K562 (cell line): ENCODE results near the gene KPNB1. TPM values are rescaled to one million over a fixed set of nuclear protein-coding genes. Genes with fewer than 3 reads are reported as not detected.

ENCODE experiments used
- ETV1 ChIP-seq: fragments of 450-650 bp; conservative IDR thresholded peaks from 2 replicates; pipeline ENCODE4 v1.6.1; 2016; ENCODE audit warnings: missing genetic modification characterization, control low read depth, low read depth, missing compliant biosample characterization
- SUPT5H ChIP-seq: fragments of 450-650 bp; IDR thresholded peaks from 2 replicates; pipeline ENCODE4 v1.6.1; 2016
- polyA plus RNA-seq, 8 experiments: library from polyadenylated mRNA; depleted of rRNA in 4 of 8; stranded (reverse) in 5 of 8; unstranded in 3 of 8; fragments of >200 nt; fragmentation: Nextera tagmentation in 2 of 8; fragmentation: Illumina TruSeq in 1 of 8; extraction: Ambion mirVana in 2 of 8; extraction: Trizol in 1 of 8; gene quantifications; 2 replicates each; pipeline versions ENCODE4 v1.2.1 to v1.2.3, GENCODE V29; 2011 to 2014; ENCODE audit warnings: inconsistent platforms in 1 of 8, missing spikeins in 1 of 8
- total RNA-seq, 7 experiments: library from RNA; depleted of rRNA in 6 of 7; stranded (reverse); fragments of >200 nt in 6 of 7; fragmentation: Illumina TruSeq in 2 of 7; extraction: Trizol in 2 of 7; gene quantifications; 2 replicates each; pipeline versions ENCODE4 v1.2.1 to v1.2.3, GENCODE V29; 2011 to 2021; ENCODE audit warnings: low replicate concordance in 1 of 7
- TF ChIP-seq, protein P1 (sequence below): fragments of 450-650 bp; IDR thresholded peaks from 2 replicates; pipeline ENCODE4 v1.6.1; 2016; ENCODE audit warnings: borderline replicate concordance
- TF ChIP-seq, protein P2 (sequence below): sonication (generic); formaldehyde crosslinking; IDR thresholded peaks from 2 replicates; pipeline ENCODE4 v1.4.0; 2020; ENCODE audit warnings: mild to moderate bottlenecking, missing genetic modification reagents
- TF ChIP-seq, protein P3 (sequence below): sonication (generic); formaldehyde crosslinking; IDR thresholded peaks from 2 replicates; pipeline ENCODE4 v1.8.0; 2023; ENCODE audit warnings: mild to moderate bottlenecking, missing genetic modification reagents
- TF ChIP-seq, protein P4 (sequence below): fragments of 250-450 bp; sonication (Bioruptor Pico); IDR thresholded peaks from 2 replicates; pipeline ENCODE4 v1.5.0; 2021

Gene KPNB1
- total and polyA plus RNA-seq, 9 of the 15 experiments (the other 6 are each of a cell fraction or from before 2014, with no cell fraction given), result 154 to 622 (median 354) TPM

DNA sequence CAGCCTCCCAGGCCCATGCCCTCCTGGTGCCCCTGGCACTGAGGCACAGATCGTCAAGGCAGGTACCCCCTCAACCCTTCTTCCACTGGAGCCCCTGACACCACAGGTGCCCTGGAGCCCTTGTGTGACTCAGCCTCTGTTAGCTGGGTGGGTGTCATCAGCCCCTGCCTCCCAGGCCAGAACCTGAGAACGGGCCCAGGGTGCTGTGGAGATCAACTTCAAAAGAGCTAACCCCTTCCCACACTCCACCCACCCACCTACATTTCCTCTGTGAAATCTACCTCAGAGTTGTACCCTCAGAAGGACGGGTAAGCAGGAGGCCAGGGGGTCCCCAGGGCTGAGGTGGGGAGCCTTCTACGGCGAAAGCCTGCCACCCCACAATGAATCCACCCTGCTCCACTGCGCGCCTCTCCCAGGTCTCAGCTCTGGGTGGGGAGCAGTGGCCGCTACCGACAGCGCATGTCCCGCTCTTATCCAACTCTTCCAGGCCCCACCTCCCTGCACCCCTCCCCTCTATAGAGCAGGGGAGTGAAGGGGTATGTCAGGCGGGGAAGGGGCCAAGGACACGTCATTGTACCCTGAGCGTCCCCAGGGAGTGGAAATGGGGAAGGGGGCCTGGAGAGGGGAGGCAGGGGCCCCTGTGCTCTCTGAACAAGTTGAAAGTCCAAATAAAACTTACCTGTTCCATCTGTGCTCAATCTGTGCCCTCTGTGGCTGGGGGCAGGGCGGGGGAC, 61.8 kb downstream of the KPNB1 start (continued):
- TF ChIP-seq, protein P1, sequence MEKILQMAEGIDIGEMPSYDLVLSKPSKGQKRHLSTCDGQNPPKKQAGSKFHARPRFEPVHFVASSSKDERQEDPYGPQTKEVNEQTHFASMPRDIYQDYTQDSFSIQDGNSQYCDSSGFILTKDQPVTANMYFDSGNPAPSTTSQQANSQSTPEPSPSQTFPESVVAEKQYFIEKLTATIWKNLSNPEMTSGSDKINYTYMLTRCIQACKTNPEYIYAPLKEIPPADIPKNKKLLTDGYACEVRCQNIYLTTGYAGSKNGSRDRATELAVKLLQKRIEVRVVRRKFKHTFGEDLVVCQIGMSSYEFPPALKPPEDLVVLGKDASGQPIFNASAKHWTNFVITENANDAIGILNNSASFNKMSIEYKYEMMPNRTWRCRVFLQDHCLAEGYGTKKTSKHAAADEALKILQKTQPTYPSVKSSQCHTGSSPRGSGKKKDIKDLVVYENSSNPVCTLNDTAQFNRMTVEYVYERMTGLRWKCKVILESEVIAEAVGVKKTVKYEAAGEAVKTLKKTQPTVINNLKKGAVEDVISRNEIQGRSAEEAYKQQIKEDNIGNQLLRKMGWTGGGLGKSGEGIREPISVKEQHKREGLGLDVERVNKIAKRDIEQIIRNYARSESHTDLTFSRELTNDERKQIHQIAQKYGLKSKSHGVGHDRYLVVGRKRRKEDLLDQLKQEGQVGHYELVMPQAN, result no peak
- TF ChIP-seq, protein P2, sequence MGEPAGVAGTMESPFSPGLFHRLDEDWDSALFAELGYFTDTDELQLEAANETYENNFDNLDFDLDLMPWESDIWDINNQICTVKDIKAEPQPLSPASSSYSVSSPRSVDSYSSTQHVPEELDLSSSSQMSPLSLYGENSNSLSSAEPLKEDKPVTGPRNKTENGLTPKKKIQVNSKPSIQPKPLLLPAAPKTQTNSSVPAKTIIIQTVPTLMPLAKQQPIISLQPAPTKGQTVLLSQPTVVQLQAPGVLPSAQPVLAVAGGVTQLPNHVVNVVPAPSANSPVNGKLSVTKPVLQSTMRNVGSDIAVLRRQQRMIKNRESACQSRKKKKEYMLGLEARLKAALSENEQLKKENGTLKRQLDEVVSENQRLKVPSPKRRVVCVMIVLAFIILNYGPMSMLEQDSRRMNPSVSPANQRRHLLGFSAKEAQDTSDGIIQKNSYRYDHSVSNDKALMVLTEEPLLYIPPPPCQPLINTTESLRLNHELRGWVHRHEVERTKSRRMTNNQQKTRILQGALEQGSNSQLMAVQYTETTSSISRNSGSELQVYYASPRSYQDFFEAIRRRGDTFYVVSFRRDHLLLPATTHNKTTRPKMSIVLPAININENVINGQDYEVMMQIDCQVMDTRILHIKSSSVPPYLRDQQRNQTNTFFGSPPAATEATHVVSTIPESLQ, result no peak
- TF ChIP-seq SUPT5H (no peak), ETV1 (tag) (no peak)
- TF ChIP-seq, protein P3, sequence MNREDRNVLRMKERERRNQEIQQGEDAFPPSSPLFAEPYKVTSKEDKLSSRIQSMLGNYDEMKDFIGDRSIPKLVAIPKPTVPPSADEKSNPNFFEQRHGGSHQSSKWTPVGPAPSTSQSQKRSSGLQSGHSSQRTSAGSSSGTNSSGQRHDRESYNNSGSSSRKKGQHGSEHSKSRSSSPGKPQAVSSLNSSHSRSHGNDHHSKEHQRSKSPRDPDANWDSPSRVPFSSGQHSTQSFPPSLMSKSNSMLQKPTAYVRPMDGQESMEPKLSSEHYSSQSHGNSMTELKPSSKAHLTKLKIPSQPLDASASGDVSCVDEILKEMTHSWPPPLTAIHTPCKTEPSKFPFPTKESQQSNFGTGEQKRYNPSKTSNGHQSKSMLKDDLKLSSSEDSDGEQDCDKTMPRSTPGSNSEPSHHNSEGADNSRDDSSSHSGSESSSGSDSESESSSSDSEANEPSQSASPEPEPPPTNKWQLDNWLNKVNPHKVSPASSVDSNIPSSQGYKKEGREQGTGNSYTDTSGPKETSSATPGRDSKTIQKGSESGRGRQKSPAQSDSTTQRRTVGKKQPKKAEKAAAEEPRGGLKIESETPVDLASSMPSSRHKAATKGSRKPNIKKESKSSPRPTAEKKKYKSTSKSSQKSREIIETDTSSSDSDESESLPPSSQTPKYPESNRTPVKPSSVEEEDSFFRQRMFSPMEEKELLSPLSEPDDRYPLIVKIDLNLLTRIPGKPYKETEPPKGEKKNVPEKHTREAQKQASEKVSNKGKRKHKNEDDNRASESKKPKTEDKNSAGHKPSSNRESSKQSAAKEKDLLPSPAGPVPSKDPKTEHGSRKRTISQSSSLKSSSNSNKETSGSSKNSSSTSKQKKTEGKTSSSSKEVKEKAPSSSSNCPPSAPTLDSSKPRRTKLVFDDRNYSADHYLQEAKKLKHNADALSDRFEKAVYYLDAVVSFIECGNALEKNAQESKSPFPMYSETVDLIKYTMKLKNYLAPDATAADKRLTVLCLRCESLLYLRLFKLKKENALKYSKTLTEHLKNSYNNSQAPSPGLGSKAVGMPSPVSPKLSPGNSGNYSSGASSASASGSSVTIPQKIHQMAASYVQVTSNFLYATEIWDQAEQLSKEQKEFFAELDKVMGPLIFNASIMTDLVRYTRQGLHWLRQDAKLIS, result no peak
- TF ChIP-seq, protein P4, sequence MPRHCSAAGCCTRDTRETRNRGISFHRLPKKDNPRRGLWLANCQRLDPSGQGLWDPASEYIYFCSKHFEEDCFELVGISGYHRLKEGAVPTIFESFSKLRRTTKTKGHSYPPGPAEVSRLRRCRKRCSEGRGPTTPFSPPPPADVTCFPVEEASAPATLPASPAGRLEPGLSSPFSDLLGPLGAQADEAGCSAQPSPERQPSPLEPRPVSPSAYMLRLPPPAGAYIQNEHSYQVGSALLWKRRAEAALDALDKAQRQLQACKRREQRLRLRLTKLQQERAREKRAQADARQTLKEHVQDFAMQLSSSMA (CRISPR knock-in tag), result no peak
